SK-N-MC (cell line): ENCODE measurements around the gene AMER2.

ENCODE experiments used
- EZH2 ChIP-seq: fragments of 200-600 bp; sonication (generic); IDR thresholded peaks from one replicate; pipeline ENCODE4 v1.6.1; 2017; ENCODE audit warnings: antibody characterized with exemption
- POLR2AphosphoS5 ChIP-seq: IDR thresholded peaks from 2 replicates; pipeline ENCODE4 v1.6.1; 2012; ENCODE audit warnings: mild to moderate bottlenecking, low read depth, low read length, borderline replicate concordance

GRCh38 chr13:25179832-25180774 is 8.0 kb upstream of the AMER2 start:
- TF ChIP-seq EZH2 (no peak), POLR2AphosphoS5 (no peak)
